ENCODE data around the gene FKBP5. TPM values are rescaled to one million over a fixed set of nuclear protein-coding genes. Genes with fewer than 3 reads are reported as not detected.

The FKBP5 gene
- total RNA-seq, 4 donors from 2014 or later: 65.0 to 273 (median 103) TPM

DNA sequence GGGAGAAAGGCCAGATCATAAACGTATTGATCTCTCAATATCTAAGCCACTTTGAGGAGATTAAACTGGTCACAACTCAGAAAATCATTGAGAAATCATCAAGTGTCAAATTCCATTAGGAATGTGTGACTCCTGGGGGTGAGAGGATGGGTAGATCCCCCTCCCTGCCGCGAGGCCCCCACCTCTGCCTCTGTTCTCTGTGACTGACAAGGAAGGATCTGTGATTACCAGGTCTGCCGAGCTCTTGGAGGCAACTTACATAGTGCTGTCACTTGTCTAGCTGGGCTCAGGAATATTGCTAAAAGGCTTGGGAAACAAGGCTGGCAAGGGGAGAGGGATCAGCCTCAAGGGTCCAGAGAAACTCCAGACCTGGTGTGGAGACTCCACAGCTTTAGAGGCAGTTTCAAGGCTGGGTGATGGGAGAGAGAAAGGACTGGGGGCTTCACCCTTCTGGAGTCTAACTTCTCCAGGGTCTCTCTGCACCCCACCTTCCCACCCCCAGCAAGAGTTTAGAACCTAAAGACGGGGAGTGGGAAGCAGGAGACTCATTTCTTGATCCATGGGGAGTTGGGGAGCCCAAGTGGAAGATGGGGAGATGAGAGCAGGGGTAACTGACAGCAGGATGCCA lies 36.5 kb upstream of the FKBP5 start:
- H3K36me3 ChIP-seq: no peaks in the 10 kb centered on the region
- H3K27ac ChIP-seq: peak overlapping the region; percentile 99 to 100 (median 100)
- H3K4me3 ChIP-seq: no peak overlapping the region
- H3K9me3 ChIP-seq: no peaks in the 10 kb centered on the region
- WGBS, 2 donors: 70 to 81% methylated on average over 4 to 5 of the region's 5 CpGs
- DNase-seq: no peak
- TF ChIP-seq POLR2A (IDR thresholded peaks at IDR 0.05): no peak
- intact Hi-C loops (cut with DNase I): loop anchor here (5.0 kb wide), 2 partner anchors 33 to 123 kb away; no protein-coding TSS in a partner anchor
- H3K4me1 ChIP-seq: peaks cover 68 to 100% (median 82%) of the 10 kb centered on the region in 3 donors
- H3K27me3 ChIP-seq: no peaks in the 10 kb centered on the region

DNA sequence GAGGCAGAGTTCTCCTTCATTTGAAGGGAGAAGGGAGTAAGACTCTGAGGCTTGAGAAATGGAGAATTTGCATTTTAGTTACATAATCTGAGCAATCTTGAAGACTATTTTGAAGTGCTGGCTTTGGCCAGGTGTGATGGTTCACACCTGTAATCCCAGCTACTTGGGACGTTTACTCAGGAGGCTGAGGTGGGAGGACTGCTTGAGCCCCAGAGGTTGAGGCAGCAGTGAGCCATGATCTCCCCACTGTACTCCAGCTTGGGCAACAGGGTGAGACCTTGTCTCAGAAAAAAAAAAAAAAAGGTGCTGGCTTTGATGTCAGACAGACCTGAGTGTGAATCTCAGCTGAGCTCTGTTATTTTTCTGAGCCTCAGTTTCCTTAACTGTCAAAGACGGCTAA lies 35.8 kb upstream of the FKBP5 start:
- peaks cover 64 to 100% (median 81%) of the 10 kb centered on the region in 3 donors for H3K4me1 ChIP-seq
- no peak overlapping the region for H3K4me3 ChIP-seq
- H3K9me3 ChIP-seq: no peaks in the 10 kb centered on the region
- DNase-seq: no peak
- peak overlapping the region; percentile 99 to 100 (median 100) for H3K27ac ChIP-seq
- H3K27me3 ChIP-seq: no peaks in the 10 kb centered on the region
- no peaks in the 10 kb centered on the region for H3K36me3 ChIP-seq
- intact Hi-C loops (cut with DNase I): no loop called here
- TF ChIP-seq POLR2A (IDR thresholded peaks at IDR 0.05): no peak
- 78 to 81% methylated on average over 2 of the region's 2 CpGs for WGBS, 2 donors

DNA sequence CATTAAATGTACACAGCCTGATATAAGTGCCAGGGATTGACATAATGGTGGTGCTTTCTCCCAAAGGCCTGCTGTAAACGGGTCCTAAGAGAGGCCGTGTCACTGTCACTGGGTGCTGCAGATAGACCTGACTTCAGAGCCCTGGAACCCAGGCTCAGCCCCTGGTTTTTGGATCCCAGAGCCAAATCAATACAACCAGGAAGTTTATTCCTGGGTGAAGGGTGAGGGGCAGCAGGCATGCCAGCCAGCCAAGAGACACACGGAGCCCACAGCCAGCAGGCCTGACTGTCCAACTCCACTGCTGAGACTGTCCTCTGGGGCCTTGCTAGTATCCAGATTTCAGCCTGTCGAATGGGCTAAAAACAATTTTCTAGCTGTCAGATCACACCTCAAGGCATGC lies 35.3 kb upstream of the FKBP5 start:
- Histone ChIP-seq H3K4me1 (peaks cover 60 to 100% (median 81%) of the 10 kb centered on the region in 3 donors), H3K9me3 (no peaks in the 10 kb centered on the region), H3K27ac (peak overlapping the region; percentile 99 to 100 (median 100)), H3K27me3 (no peaks in the 10 kb centered on the region), H3K36me3 (no peaks in the 10 kb centered on the region), H3K4me3 (no peak overlapping the region)
- 94 to 100% methylated on average over 2 to 4 of the region's 4 CpGs for WGBS, 2 donors
- intact Hi-C loops (cut with DNase I): no loop called here
- DNase-seq: no peak
- TF ChIP-seq, protein P1, sequence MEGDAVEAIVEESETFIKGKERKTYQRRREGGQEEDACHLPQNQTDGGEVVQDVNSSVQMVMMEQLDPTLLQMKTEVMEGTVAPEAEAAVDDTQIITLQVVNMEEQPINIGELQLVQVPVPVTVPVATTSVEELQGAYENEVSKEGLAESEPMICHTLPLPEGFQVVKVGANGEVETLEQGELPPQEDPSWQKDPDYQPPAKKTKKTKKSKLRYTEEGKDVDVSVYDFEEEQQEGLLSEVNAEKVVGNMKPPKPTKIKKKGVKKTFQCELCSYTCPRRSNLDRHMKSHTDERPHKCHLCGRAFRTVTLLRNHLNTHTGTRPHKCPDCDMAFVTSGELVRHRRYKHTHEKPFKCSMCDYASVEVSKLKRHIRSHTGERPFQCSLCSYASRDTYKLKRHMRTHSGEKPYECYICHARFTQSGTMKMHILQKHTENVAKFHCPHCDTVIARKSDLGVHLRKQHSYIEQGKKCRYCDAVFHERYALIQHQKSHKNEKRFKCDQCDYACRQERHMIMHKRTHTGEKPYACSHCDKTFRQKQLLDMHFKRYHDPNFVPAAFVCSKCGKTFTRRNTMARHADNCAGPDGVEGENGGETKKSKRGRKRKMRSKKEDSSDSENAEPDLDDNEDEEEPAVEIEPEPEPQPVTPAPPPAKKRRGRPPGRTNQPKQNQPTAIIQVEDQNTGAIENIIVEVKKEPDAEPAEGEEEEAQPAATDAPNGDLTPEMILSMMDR (IDR thresholded peaks at IDR 0.05): no peak
- no peak for TF ChIP-seq POLR2A (IDR thresholded peaks at IDR 0.05)

DNA sequence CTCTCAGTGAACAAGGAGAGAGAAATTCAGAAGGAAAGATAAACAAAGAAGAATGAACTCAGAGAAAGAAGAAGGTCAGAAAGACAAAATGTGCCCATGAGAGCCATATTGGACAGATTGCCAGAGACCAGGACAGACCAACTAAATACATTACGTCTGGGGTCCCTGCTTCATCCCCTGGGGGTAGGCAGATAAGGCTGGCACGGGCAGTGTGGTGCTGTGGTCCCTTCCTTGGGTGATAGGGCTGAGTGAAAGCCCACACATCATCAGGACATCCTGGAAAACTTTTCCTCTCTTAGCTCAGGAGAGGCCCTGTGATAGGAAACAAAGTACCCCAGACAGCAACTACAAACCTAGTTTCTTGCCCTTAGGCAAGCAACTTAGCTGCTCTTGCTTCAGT lies 34.9 kb upstream of the FKBP5 start:
- Histone ChIP-seq H3K4me3 (no peak overlapping the region), H3K4me1 (peaks cover 59 to 100% (median 81%) of the 10 kb centered on the region in 3 donors), H3K9me3 (no peaks in the 10 kb centered on the region), H3K27ac (peak overlapping the region; percentile 99 to 100 (median 100)), H3K27me3 (no peaks in the 10 kb centered on the region), H3K36me3 (no peaks in the 10 kb centered on the region)
- TF ChIP-seq, protein P1 (IDR thresholded peaks at IDR 0.05): no peak
- TF ChIP-seq POLR2A (IDR thresholded peaks at IDR 0.05): no peak
- no peak for DNase-seq
- intact Hi-C loops (cut with DNase I): no loop called here
- 91 to 100% methylated on average over 2 of the region's 2 CpGs for WGBS, 2 donors

DNA sequence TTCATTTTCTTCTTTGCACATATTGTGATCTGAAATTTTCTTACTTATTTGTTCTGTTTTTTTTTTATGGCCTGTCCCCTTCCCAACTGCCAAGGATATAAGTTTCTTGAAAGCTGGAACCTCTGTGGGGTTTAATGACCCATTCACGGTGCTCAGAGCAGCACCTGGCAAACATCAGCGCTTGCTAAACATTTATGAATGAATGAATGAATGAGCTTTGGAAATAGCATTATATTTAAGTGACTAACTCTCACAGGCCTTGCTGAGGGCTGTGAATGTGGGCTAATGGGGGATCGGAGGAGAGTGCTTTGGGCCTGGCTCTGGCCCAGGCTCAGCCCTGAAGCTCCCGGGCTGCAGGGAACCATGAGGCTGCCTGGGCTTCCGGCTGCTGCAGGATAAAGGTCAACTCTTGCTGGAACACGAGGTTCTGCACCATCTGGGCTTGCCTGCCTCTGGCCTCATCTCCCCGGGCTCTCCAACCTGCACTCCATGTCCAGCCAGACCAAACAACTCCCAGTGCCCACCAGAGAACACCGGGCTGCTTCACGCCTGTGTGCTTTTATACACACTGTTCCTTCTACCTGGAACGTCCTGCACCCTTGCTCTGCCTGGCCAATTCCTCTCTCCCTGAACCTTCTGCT lies 33.5 kb upstream of the FKBP5 start:
- no peaks in the 10 kb centered on the region for H3K27me3 ChIP-seq
- intact Hi-C loops (cut with DNase I): no loop called here
- H3K4me3 ChIP-seq: no peak overlapping the region
- WGBS, 2 donors: 75 to 82% methylated on average over 7 to 8 of the region's 10 CpGs
- TF ChIP-seq POLR2A (IDR thresholded peaks at IDR 0.05): no peak
- TF ChIP-seq, protein P1 (IDR thresholded peaks at IDR 0.05): no peak
- H3K4me1 ChIP-seq: peaks cover 49 to 99% (median 81%) of the 10 kb centered on the region in 3 donors
- H3K27ac ChIP-seq: peak overlapping the region in 3 of 4 donors; percentile 61 to 100 (median 100)
- no peaks in the 10 kb centered on the region for H3K36me3 ChIP-seq
- H3K9me3 ChIP-seq: no peaks in the 10 kb centered on the region
- DNase-seq: no peak

Data from esophagus squamous epithelium (tissue), 5 donors.